ENCODE results near the gene PAQR9. TPM values are rescaled to one million over a fixed set of nuclear protein-coding genes. Genes with fewer than 3 reads are reported as not detected.

The PAQR9 gene
- total and polyA plus RNA-seq, 2 of the 13 experiments (the other 11 are each of a cell fraction or from before 2014, with no cell fraction given), result 3.7 to 10.3 TPM

DNA sequence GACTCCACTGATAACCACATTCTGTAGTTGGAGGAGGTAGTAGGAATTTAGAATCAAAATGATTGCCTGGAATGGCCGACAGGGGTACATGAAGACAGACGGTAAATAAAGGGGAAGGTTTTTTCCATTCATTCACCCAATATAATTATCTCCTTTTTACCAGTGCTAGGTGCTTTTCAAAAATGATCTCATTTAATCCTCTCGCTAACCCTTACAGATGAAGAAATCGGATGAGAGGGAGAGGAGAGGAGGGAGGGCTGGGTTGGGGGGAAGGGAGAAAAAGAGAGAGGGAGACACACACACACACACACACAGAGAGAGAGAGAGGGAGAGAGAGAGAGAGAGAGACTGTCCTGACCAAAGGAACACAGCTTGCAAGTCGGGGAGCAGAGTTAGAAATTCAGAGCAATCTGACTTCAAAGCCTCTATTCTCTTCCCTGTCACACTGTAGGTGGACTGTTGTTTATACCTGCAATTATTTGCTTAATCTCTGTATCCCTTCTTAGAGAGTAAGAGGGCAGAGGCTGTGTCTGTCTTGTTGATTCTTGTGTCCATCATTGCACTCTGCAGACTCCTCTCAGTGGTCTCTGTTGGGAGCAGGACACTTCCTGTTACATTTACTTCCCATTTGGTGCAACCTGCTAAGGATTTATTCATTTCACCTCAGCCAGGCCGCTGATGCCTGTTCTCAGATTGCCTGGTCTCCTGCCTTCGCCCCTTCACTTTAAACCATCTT, 18.7 kb upstream of the PAQR9 start (continued):
- TF ChIP-seq, protein P1, sequence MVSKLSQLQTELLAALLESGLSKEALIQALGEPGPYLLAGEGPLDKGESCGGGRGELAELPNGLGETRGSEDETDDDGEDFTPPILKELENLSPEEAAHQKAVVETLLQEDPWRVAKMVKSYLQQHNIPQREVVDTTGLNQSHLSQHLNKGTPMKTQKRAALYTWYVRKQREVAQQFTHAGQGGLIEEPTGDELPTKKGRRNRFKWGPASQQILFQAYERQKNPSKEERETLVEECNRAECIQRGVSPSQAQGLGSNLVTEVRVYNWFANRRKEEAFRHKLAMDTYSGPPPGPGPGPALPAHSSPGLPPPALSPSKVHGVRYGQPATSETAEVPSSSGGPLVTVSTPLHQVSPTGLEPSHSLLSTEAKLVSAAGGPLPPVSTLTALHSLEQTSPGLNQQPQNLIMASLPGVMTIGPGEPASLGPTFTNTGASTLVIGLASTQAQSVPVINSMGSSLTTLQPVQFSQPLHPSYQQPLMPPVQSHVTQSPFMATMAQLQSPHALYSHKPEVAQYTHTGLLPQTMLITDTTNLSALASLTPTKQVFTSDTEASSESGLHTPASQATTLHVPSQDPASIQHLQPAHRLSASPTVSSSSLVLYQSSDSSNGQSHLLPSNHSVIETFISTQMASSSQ (IDR thresholded peaks at IDR 0.05; ENCODE audit: low read depth), result no peak
- TF ChIP-seq, protein P1 (CRISPR knock-in tag; IDR thresholded peaks at IDR 0.05; ENCODE audit: borderline replicate concordance), result 0 out of 2 replicates have a peak, but pooled peaks have one; percentile 12
- TF ChIP-seq ZNF644 (CRISPR knock-in tag; IDR thresholded peaks at IDR 0.05; ENCODE audit: low read depth) (no peak), ZNF121 (CRISPR knock-in tag; IDR thresholded peaks at IDR 0.05) (no peak), ZNF782 (CRISPR knock-in tag; IDR thresholded peaks at IDR 0.05; ENCODE audit: borderline replicate concordance) (no peak), FOXC1 (CRISPR knock-in tag; IDR thresholded peaks at IDR 0.05; ENCODE audit: borderline replicate concordance) (no peak), CHD4 (IDR thresholded peaks at IDR 0.05; ENCODE audit: borderline replicate concordance, low read length) (no peak), ZMYM2 (CRISPR knock-in tag; IDR thresholded peaks at IDR 0.05) (no peak), ZNF136 (CRISPR knock-in tag; IDR thresholded peaks at IDR 0.05; ENCODE audit: low read depth) (no peak), ZNF552 (CRISPR knock-in tag; IDR thresholded peaks at IDR 0.05; ENCODE audit: borderline replicate concordance) (no peak), ZNF451 (CRISPR knock-in tag; IDR thresholded peaks at IDR 0.05) (no peak), KAT7 (CRISPR knock-in tag; IDR thresholded peaks at IDR 0.05; ENCODE audit: borderline replicate concordance) (0 out of 2 replicates have a peak, but pooled peaks have one; percentile 48), ZNF543 (CRISPR knock-in tag; IDR thresholded peaks at IDR 0.05) (no peak), NCOR1 (IDR thresholded peaks at IDR 0.05; ENCODE audit: borderline replicate concordance, low read length) (no peak), HNF4A (CRISPR knock-in tag; IDR thresholded peaks at IDR 0.05) (0 out of 2 replicates have a peak, but pooled peaks have one; percentile 21), ZNF737 (CRISPR knock-in tag; IDR thresholded peaks at IDR 0.05; ENCODE audit: borderline replicate concordance) (no peak)
- TF ChIP-seq, protein P2, sequence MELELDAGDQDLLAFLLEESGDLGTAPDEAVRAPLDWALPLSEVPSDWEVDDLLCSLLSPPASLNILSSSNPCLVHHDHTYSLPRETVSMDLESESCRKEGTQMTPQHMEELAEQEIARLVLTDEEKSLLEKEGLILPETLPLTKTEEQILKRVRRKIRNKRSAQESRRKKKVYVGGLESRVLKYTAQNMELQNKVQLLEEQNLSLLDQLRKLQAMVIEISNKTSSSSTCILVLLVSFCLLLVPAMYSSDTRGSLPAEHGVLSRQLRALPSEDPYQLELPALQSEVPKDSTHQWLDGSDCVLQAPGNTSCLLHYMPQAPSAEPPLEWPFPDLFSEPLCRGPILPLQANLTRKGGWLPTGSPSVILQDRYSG (CRISPR knock-in tag; IDR thresholded peaks at IDR 0.05), result no peak
- TF ChIP-seq, protein P3, sequence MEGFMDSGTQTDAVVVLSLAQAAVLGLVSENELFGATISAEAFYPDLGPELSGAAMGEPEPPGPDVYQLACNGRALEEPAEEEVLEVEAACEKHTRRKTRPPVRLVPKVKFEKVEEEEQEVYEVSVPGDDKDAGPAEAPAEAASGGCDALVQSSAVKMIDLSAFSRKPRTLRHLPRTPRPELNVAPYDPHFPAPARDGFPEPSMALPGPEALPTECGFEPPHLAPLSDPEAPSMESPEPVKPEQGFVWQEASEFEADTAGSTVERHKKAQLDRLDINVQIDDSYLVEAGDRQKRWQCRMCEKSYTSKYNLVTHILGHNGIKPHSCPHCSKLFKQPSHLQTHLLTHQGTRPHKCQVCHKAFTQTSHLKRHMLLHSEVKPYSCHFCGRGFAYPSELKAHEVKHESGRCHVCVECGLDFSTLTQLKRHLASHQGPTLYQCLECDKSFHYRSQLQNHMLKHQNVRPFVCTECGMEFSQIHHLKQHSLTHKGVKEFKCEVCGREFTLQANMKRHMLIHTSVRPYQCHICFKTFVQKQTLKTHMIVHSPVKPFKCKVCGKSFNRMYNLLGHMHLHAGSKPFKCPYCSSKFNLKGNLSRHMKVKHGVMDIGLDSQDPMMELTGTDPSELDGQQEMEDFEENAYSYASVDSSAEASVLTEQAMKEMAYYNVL (CRISPR knock-in tag; IDR thresholded peaks at IDR 0.05; ENCODE audit: borderline replicate concordance), result peak; percentile 85; the same call in 1 of the 2 replicates
